Measurements from ENCODE around the gene UPF3A.
"Not testable (repeated sequence)": the region's sequence is repeated elsewhere in the genome, so short reads cannot be mapped to it uniquely, and the experiment has no call there.

The UPF3A gene

GRCh38 chr13:114281351-114282040, at the start of gene UPF3A:
TSS of gene UPF3A (plus strand) at chr13:114281601. CDS start at chr13:114281640, 39 bp downstream.
- DNase-seq: peak; percentile 84

- no peak for DNase-seq
These were observed 49.5 kb upstream of the UPF3A start for GRCh38 chr13:114231886-114232285.

GRCh38 chr13:114234266-114234644, 47.1 kb upstream of the UPF3A start:
- DNase-seq: no peak

- peak; percentile 89 for DNase-seq
These were observed 46.6 kb upstream of the UPF3A start, which contains the start of gene CDC16 for GRCh38 chr13:114234645-114235421. TSS of gene CDC16 (plus strand) at chr13:114234897. CDS start at chr13:114235085, 188 bp downstream.

GRCh38 chr13:114235697-114236096, 45.7 kb upstream of the UPF3A start:
- no peak for DNase-seq

GRCh38 chr13:114236227-114236626, 45.2 kb upstream of the UPF3A start:
- no peak for DNase-seq

- DNase-seq: no peak
These were observed 43.8 kb upstream of the UPF3A start for GRCh38 chr13:114237415-114238112.

- DNase-seq: no peak
These were observed 39.5 kb upstream of the UPF3A start for GRCh38 chr13:114241918-114242317.

GRCh38 chr13:114243971-114244370, 37.4 kb upstream of the UPF3A start:
- DNase-seq: no peak

- DNase-seq: no peak
These were observed 36.8 kb upstream of the UPF3A start for GRCh38 chr13:114244637-114245036.

GRCh38 chr13:114248011-114248410, 33.4 kb upstream of the UPF3A start:
- DNase-seq: no peak

- no peak for DNase-seq
These were observed 32.3 kb upstream of the UPF3A start for GRCh38 chr13:114249077-114249476.

- peak; percentile 9 for DNase-seq
These were observed 29.6 kb upstream of the UPF3A start for GRCh38 chr13:114251639-114252440.

- DNase-seq: peak; percentile 59
These were observed 24.9 kb upstream of the UPF3A start for GRCh38 chr13:114256547-114256946.

GRCh38 chr13:114257014-114257413, 24.4 kb upstream of the UPF3A start:
- no peak for DNase-seq

- DNase-seq: no peak
These were observed 22.8 kb upstream of the UPF3A start for GRCh38 chr13:114258589-114258988.

GRCh38 chr13:114259374-114259773, 22.0 kb upstream of the UPF3A start:
- no peak for DNase-seq

- no peak for DNase-seq
These were observed 21.4 kb upstream of the UPF3A start for GRCh38 chr13:114259974-114260373.

- no peak for DNase-seq
These were observed 20.6 kb upstream of the UPF3A start for GRCh38 chr13:114260814-114261213.

GRCh38 chr13:114261328-114261965, 20.0 kb upstream of the UPF3A start:
- DNase-seq: no peak

- peak; percentile 38 for DNase-seq
These were observed 17.8 kb upstream of the UPF3A start for GRCh38 chr13:114263578-114263977.

- DNase-seq: not testable (repeated sequence)
These were observed 17.1 kb upstream of the UPF3A start for GRCh38 chr13:114264313-114264712.
